Fibroblast of pulmonary artery (primary cell): Measurements from ENCODE around the gene C1QTNF6.
"Not testable (repeated sequence)": the region's sequence is repeated elsewhere in the genome, so short reads cannot be mapped to it uniquely, and the experiment has no call there.

ENCODE experiments used
- DNase-seq: peaks from one replicate; pipeline ENCODE4 v3.0.0-alpha.2; 2010; ENCODE audit warnings: low read depth
- H3K4me3 ChIP-seq: replicated peaks from 2 replicates; pipeline ENCODE4 v1.5.1; 2011; ENCODE audit warnings: low read depth, mild to moderate bottlenecking, control low read depth, low read length, moderate library complexity
- TF ChIP-seq, protein P1 (sequence below): IDR thresholded peaks from 2 replicates; pipeline ENCODE4 v1.5.1; 2011; ENCODE audit warnings: mild to moderate bottlenecking, control low read depth, low read length, inconsistent platforms; ENCODE audit errors: missing control alignments

Gene C1QTNF6

GRCh38 chr22:37206118-37206840 lies 18.2 kb upstream of the C1QTNF6 start:
- TF ChIP-seq, protein P1, sequence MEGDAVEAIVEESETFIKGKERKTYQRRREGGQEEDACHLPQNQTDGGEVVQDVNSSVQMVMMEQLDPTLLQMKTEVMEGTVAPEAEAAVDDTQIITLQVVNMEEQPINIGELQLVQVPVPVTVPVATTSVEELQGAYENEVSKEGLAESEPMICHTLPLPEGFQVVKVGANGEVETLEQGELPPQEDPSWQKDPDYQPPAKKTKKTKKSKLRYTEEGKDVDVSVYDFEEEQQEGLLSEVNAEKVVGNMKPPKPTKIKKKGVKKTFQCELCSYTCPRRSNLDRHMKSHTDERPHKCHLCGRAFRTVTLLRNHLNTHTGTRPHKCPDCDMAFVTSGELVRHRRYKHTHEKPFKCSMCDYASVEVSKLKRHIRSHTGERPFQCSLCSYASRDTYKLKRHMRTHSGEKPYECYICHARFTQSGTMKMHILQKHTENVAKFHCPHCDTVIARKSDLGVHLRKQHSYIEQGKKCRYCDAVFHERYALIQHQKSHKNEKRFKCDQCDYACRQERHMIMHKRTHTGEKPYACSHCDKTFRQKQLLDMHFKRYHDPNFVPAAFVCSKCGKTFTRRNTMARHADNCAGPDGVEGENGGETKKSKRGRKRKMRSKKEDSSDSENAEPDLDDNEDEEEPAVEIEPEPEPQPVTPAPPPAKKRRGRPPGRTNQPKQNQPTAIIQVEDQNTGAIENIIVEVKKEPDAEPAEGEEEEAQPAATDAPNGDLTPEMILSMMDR, result no peak
- DNase-seq, result no peak
- H3K4me3 ChIP-seq, result no peak overlapping the region

GRCh38 chr22:37205046-37205445 lies 17.0 kb upstream of the C1QTNF6 start:
- TF ChIP-seq, protein P1, result no peak
- no peak for DNase-seq
- no peak overlapping the region for H3K4me3 ChIP-seq

GRCh38 chr22:37204045-37204655 lies 16.1 kb upstream of the C1QTNF6 start:
- TF ChIP-seq, protein P1, result no peak
- no peak for DNase-seq

DNA sequence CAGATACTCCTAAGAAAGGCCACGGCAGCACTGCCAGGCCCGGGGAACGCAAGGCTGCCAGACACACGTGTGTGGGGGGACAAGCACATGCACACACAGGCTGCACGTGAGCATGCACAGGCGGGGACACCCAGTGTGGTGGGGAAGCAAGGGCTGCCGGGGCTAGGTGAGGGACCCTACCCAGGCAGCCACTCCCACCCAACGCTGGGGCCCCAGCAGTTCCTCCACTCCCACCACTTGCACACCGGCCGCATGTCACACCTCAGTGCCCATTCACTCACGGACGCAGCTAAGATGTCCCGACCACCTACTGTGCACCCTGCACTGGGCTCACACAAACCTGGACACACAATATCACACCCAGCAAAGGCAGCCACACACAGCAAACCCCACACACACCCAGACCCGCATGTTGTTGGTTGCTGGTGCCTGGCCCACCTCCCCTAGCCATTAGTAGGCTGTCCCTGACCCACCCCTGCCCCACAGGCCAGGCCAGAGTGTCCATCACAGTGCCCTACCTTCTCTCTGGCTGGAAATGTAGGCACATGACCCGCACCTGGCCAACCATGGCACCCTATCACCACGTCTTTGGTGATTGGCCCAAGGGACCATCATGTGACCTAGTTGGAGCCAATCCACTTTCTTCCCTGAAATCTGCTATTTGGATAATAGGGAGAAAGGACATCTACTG lies 15.5 kb upstream of the C1QTNF6 start:
- TF ChIP-seq, protein P1, result no peak
- H3K4me3 ChIP-seq, result no peak overlapping the region
- no peak for DNase-seq

More at GRCh38 chr22:37204045-37204655, 16.1 kb upstream of the C1QTNF6 start:
- no peak overlapping the region for H3K4me3 ChIP-seq

- TF ChIP-seq, protein P1, result no peak
- no peak overlapping the region for H3K4me3 ChIP-seq
- DNase-seq, result no peak
Measured at GRCh38 chr22:37202716-37203115, 14.7 kb upstream of the C1QTNF6 start.

- TF ChIP-seq, protein P1, result no peak
- no peak for DNase-seq
- no peak overlapping the region for H3K4me3 ChIP-seq
Measured at GRCh38 chr22:37202001-37202555, 14.0 kb upstream of the C1QTNF6 start.

- DNase-seq, H3K4me3 ChIP-seq: not testable (repeated sequence)
Measured at GRCh38 chr22:37201443-37201820, 13.4 kb upstream of the C1QTNF6 start.
